Activated CD4-positive, CD25-positive, alpha-beta regulatory T cell (primary cell): Measurements from ENCODE around the gene HINT2.

Source experiments
- DNase-seq, 4 experiments: peaks; one replicate each; lab custom pipeline; 2025; lab: John Stamatoyannopoulos, UW

HINT2 gene

DNA sequence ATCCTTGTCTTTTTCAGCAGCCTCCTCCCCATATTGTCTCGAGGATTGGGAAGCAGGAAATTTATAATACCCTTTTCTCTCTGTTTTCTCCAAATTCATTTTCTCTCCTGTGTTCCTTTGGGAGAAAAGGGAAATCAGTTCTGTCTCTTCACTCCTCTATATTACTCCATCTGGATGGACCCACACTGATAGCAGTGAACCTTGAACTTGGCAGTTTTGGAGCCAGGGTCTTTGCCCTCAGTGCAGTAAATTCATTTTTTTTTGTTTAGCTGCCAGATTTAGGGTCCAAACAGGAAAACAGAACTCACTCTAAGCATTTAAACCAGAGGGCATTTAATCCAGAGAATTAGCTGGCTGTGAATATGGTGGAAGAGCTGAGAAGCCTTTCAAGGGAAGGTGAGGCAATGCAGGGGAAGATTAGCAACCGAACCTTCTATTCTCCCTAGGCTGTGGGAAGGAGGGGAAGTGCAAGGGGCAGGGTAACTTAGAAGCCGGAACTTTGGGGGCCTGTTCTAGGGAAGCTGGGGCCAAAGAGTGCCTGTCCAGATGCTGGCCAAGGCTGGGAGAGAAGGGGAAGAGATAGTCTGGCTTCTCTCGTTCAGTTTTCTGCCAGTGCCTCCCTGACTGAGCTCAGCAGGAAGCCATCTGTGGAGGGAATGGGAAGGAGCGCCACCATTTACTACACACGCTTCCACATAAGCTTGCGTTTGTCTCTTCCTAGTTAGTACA, 39.8 kb downstream of the HINT2 start:
- no peak for DNase-seq

DNA sequence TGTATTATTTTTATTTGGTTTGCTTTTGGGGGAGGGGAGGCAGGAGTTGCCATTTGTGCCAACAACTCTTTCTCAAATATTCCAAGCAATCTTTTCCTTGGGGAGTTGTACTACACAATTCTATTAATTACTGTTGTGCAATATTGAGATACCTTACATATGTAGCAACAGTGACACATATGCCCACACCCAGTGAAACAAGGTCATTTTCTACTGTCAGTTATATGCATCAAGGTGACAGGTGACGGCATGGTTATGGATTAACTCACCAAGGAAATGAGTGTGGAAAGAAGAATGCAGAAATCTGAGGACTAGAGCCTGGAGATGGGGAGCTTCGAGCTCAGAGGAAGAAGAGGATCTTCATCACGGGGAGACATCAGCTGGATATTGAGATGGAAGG, 42.9 kb downstream of the HINT2 start:
- DNase-seq, result no peak

DNA sequence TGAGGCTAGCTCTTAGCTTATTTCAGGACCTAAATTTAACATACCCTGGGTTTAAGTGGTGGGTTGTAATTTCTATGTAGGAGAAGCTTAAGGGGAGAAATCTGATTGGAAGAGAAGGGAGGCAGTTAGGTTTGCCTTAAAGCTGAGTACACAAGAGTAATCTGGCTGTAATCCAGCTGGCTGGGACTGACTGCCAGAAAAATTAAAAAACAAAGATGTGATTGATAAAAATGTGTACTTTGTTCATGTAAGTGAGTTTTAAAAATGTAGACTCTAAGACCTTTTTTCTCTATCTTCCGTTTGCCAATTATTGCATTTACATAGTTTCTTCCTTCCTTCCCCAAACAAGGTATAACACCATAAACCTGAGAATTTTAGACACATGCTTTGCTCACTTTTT, 43.3 kb downstream of the HINT2 start:
- no peak for DNase-seq

- no peak for DNase-seq
Measured at GRCh38 chr9:35771075-35771433, 43.8 kb downstream of the HINT2 start.

GRCh38 chr9:35769763-35770162, 45.1 kb downstream of the HINT2 start:
- DNase-seq, result no peak

DNA sequence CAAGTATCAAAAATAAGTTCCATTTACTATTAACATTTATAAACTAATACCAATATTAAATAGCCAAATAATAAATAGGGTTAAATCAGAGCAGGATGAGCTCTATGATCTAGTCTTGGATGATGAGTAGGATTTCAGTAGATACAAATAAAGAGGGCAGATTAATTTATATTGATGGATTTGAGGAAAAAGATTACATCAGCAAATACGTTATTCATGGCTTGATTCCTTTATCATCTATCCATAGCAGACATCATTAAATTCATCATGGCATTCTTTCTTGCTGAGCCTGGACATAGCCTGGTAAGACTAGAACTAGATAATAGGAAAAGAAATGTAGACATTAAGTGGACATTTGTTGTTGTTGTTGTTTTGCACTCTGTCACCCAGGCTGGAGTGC, 47.4 kb downstream of the HINT2 start:
- DNase-seq, result no peak

DNA sequence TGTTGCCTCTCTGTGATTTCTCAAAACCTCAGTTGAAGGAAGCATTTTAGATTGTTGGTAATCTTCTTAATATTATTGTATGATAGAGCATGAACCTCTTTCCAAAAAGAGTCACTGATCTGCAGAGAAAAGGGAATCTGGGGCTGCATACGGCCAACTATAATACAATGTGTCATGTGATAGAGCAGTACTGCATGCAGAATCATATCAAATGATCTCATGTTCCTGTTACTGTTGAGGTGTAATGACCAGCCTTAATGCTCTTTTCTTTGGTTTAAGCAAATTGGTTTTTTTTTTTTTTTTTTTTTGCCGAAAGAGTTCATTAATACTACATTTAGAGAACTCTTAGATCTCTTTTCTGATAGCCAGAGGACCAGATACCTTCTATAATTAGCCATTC, 47.8 kb downstream of the HINT2 start:
- DNase-seq, result no peak

DNA sequence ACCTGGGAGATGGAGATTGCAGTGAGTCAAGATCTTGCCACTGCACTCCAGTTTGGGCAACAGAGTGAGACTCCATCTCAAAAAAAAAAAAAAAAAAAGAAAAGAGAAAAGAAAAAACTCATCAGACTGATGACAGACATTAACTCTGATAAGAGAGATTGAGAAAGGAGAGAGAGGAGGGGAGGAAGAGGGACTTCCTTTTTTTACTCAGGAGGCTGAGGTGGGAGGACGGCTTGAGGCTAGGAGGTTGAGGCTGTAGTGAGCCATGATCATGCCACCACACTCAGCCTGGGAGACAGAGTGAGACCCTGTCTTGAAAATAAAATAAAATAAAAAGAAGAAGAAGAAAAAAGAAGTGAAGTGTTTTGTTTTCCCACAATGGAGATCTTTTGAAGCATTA, 51.0 kb downstream of the HINT2 start:
- no peak for DNase-seq

DNA sequence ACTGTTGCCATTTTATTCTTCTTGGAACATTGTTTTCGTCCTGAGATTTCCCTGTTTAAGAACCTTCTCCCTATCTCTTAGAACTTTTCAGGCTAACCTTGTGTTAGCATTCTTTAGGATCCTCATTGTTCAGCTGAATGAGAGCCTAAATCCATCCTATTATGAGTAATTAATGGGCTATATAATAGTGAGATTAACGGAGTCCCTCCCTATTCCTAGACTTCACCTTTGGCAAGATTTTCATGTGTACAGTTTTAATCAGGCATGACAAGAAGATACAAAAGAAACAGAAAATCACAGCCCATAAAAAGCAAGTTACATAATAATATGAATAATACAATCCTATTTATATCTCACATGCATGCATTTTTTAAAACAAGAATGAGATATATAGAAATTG, 51.7 kb downstream of the HINT2 start:
- no peak for DNase-seq
